ENCODE results near the gene SLN.
"Not testable (repeated sequence)": the region's sequence is repeated elsewhere in the genome, so short reads cannot be mapped to it uniquely, and the experiment has no call there.

SLN gene

GRCh38 chr11:107711861-107712755, at the start of gene SLN:
Gene SLN, minus strand, starts transcription at chr11:107712056.
- H3K4me1 ChIP-seq (ENCODE audit: control insufficient read depth, insufficient read depth, low read length): peaks cover 15% of the 10 kb centered on the region
- peaks cover 3% of the 10 kb centered on the region for H3K27me3 ChIP-seq (ENCODE audit: control insufficient read depth, insufficient read depth, low read length)
- no peak within 1 kb of the TSS for H3K4me3 ChIP-seq (ENCODE audit: low read depth, low read length)
- H3K27ac ChIP-seq (ENCODE audit: low read depth, low read length): no peak within 1 kb of the TSS
- H3K9ac ChIP-seq (ENCODE audit: low read depth, low read length): no peak within 1 kb of the TSS
- H3K9me3 ChIP-seq (ENCODE audit: control insufficient read depth, insufficient read depth, low read length): no peaks in the 10 kb centered on the region
- no peaks in the 10 kb centered on the region for H3K36me3 ChIP-seq (ENCODE audit: control insufficient read depth, insufficient read depth, low read length)

- H3K4me1 ChIP-seq (ENCODE audit: control insufficient read depth, insufficient read depth, low read length): not testable (repeated sequence)
These were observed 47.0 kb upstream of the SLN start for GRCh38 chr11:107758719-107759355.

GRCh38 chr11:107757661-107758060, 45.8 kb upstream of the SLN start:
- H3K9me3 ChIP-seq (ENCODE audit: control insufficient read depth, insufficient read depth, low read length): no peaks in the 10 kb centered on the region

More at GRCh38 chr11:107758719-107759355, 47.0 kb upstream of the SLN start:
- H3K4me3 ChIP-seq (ENCODE audit: low read depth, low read length); H3K27ac ChIP-seq (ENCODE audit: low read depth, low read length); H3K9ac ChIP-seq (ENCODE audit: low read depth, low read length); H3K9me3 ChIP-seq (ENCODE audit: control insufficient read depth, insufficient read depth, low read length); H3K36me3 ChIP-seq (ENCODE audit: control insufficient read depth, insufficient read depth, low read length); H3K27me3 ChIP-seq (ENCODE audit: control insufficient read depth, insufficient read depth, low read length): not testable (repeated sequence)

GRCh38 chr11:107756553-107756952, 44.7 kb upstream of the SLN start:
- Histone ChIP-seq H3K4me1 (ENCODE audit: control insufficient read depth, insufficient read depth, low read length) (no peaks in the 10 kb centered on the region), H3K9me3 (ENCODE audit: control insufficient read depth, insufficient read depth, low read length) (no peaks in the 10 kb centered on the region), H3K27me3 (ENCODE audit: control insufficient read depth, insufficient read depth, low read length) (no peaks in the 10 kb centered on the region), H3K27ac (ENCODE audit: low read depth, low read length) (no peak overlapping the region), H3K9ac (ENCODE audit: low read depth, low read length) (no peak overlapping the region), H3K4me3 (ENCODE audit: low read depth, low read length) (no peak overlapping the region), H3K36me3 (ENCODE audit: control insufficient read depth, insufficient read depth, low read length) (no peaks in the 10 kb centered on the region)

More at GRCh38 chr11:107757661-107758060, 45.8 kb upstream of the SLN start:
- Histone ChIP-seq H3K36me3 (ENCODE audit: control insufficient read depth, insufficient read depth, low read length) (no peaks in the 10 kb centered on the region), H3K27me3 (ENCODE audit: control insufficient read depth, insufficient read depth, low read length) (no peaks in the 10 kb centered on the region), H3K4me1 (ENCODE audit: control insufficient read depth, insufficient read depth, low read length) (no peaks in the 10 kb centered on the region), H3K9ac (ENCODE audit: low read depth, low read length) (no peak overlapping the region), H3K27ac (ENCODE audit: low read depth, low read length) (no peak overlapping the region), H3K4me3 (ENCODE audit: low read depth, low read length) (no peak overlapping the region)

GRCh38 chr11:107752949-107753822, 41.3 kb upstream of the SLN start:
- H3K27ac ChIP-seq (ENCODE audit: low read depth, low read length): no peak overlapping the region
- H3K36me3 ChIP-seq (ENCODE audit: control insufficient read depth, insufficient read depth, low read length): no peaks in the 10 kb centered on the region
- H3K4me1 ChIP-seq (ENCODE audit: control insufficient read depth, insufficient read depth, low read length): no peaks in the 10 kb centered on the region
- no peaks in the 10 kb centered on the region for H3K9me3 ChIP-seq (ENCODE audit: control insufficient read depth, insufficient read depth, low read length)
- H3K27me3 ChIP-seq (ENCODE audit: control insufficient read depth, insufficient read depth, low read length): no peaks in the 10 kb centered on the region
- H3K4me3 ChIP-seq (ENCODE audit: low read depth, low read length): no peak overlapping the region
- H3K9ac ChIP-seq (ENCODE audit: low read depth, low read length): no peak overlapping the region

- no peaks in the 10 kb centered on the region for H3K9me3 ChIP-seq (ENCODE audit: control insufficient read depth, insufficient read depth, low read length)
- H3K9ac ChIP-seq (ENCODE audit: low read depth, low read length): no peak overlapping the region
- H3K36me3 ChIP-seq (ENCODE audit: control insufficient read depth, insufficient read depth, low read length): no peaks in the 10 kb centered on the region
- no peak overlapping the region for H3K27ac ChIP-seq (ENCODE audit: low read depth, low read length)
- H3K4me3 ChIP-seq (ENCODE audit: low read depth, low read length): no peak overlapping the region
- H3K27me3 ChIP-seq (ENCODE audit: control insufficient read depth, insufficient read depth, low read length): no peaks in the 10 kb centered on the region
- no peaks in the 10 kb centered on the region for H3K4me1 ChIP-seq (ENCODE audit: control insufficient read depth, insufficient read depth, low read length)
These were observed 40.7 kb upstream of the SLN start for GRCh38 chr11:107752508-107752907.

GRCh38 chr11:107751082-107751481, 39.2 kb upstream of the SLN start:
- Histone ChIP-seq H3K9ac (ENCODE audit: low read depth, low read length) (no peak overlapping the region), H3K4me3 (ENCODE audit: low read depth, low read length) (no peak overlapping the region), H3K27me3 (ENCODE audit: control insufficient read depth, insufficient read depth, low read length) (no peaks in the 10 kb centered on the region), H3K36me3 (ENCODE audit: control insufficient read depth, insufficient read depth, low read length) (no peaks in the 10 kb centered on the region), H3K9me3 (ENCODE audit: control insufficient read depth, insufficient read depth, low read length) (no peaks in the 10 kb centered on the region), H3K4me1 (ENCODE audit: control insufficient read depth, insufficient read depth, low read length) (no peaks in the 10 kb centered on the region), H3K27ac (ENCODE audit: low read depth, low read length) (no peak overlapping the region)

- H3K9me3 ChIP-seq (ENCODE audit: control insufficient read depth, insufficient read depth, low read length): no peaks in the 10 kb centered on the region
- H3K4me1 ChIP-seq (ENCODE audit: control insufficient read depth, insufficient read depth, low read length): no peaks in the 10 kb centered on the region
- no peak overlapping the region for H3K27ac ChIP-seq (ENCODE audit: low read depth, low read length)
- no peak overlapping the region for H3K9ac ChIP-seq (ENCODE audit: low read depth, low read length)
- H3K36me3 ChIP-seq (ENCODE audit: control insufficient read depth, insufficient read depth, low read length): no peaks in the 10 kb centered on the region
- no peak overlapping the region for H3K4me3 ChIP-seq (ENCODE audit: low read depth, low read length)
- H3K27me3 ChIP-seq (ENCODE audit: control insufficient read depth, insufficient read depth, low read length): no peaks in the 10 kb centered on the region
These were observed 38.5 kb upstream of the SLN start for GRCh38 chr11:107750313-107750712.

- Histone ChIP-seq H3K4me3 (ENCODE audit: low read depth, low read length) (no peak overlapping the region), H3K36me3 (ENCODE audit: control insufficient read depth, insufficient read depth, low read length) (no peaks in the 10 kb centered on the region), H3K27me3 (ENCODE audit: control insufficient read depth, insufficient read depth, low read length) (no peaks in the 10 kb centered on the region), H3K4me1 (ENCODE audit: control insufficient read depth, insufficient read depth, low read length) (no peaks in the 10 kb centered on the region), H3K9me3 (ENCODE audit: control insufficient read depth, insufficient read depth, low read length) (no peaks in the 10 kb centered on the region), H3K27ac (ENCODE audit: low read depth, low read length) (no peak overlapping the region), H3K9ac (ENCODE audit: low read depth, low read length) (no peak overlapping the region)
These were observed 35.8 kb upstream of the SLN start for GRCh38 chr11:107747622-107748021.

GRCh38 chr11:107744736-107745135, 32.9 kb upstream of the SLN start:
- H3K9ac ChIP-seq (ENCODE audit: low read depth, low read length): no peak overlapping the region
- no peak overlapping the region for H3K4me3 ChIP-seq (ENCODE audit: low read depth, low read length)
- H3K27ac ChIP-seq (ENCODE audit: low read depth, low read length): no peak overlapping the region
- H3K27me3 ChIP-seq (ENCODE audit: control insufficient read depth, insufficient read depth, low read length): no peaks in the 10 kb centered on the region
- H3K4me1 ChIP-seq (ENCODE audit: control insufficient read depth, insufficient read depth, low read length): 0 out of 2 replicates have a peak, but pooled peaks cover 6% of the 10 kb centered on the region
- H3K36me3 ChIP-seq (ENCODE audit: control insufficient read depth, insufficient read depth, low read length): no peaks in the 10 kb centered on the region
- no peaks in the 10 kb centered on the region for H3K9me3 ChIP-seq (ENCODE audit: control insufficient read depth, insufficient read depth, low read length)
